Measurements from ENCODE around the gene LCN6.
"Not testable (repeated sequence)": the region's sequence is repeated elsewhere in the genome, so short reads cannot be mapped to it uniquely, and the experiment has no call there.

LCN6 gene

DNA sequence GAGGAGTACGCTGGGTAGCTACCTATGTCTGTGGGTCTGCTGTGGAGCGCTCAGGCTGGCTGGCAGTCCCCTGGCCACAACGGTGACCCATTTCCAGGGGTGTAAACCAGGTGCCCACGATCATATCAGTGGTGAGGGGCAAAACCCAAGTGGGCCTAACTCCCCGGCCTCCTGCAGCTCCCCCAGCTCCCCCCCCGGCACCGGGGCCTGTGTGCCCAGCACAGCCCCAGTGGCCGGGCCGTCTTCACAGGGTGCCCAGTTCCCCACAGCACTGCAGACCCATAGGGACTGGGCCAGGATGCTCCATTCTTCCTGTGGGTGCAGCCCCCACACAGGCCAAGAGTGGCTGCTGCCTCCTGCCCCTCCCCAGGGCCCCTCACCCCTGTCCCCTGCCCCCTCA, 10.7 kb upstream of the LCN6 start:
- FAIRE-seq: no peak

DNA sequence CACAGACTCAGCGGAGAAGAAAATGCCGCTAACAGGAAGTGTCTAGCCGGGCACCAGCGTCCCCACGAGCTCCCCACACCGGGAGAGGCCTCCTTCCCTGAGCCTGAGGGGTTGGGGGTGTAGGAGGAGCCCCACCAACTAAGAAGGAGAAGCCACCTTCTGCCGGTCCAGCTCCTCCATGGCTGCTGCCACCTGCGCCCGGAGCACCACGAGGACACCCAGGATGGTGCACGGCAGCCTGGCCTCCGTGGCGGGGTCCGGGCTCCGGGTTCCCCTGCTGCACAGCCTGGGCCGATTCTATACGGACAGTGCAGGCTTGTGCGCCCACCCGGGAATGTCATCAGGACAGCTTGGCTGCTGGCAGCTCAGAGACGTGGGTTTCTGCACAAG, 9.4 kb upstream of the LCN6 start:
- no peak for FAIRE-seq

DNA sequence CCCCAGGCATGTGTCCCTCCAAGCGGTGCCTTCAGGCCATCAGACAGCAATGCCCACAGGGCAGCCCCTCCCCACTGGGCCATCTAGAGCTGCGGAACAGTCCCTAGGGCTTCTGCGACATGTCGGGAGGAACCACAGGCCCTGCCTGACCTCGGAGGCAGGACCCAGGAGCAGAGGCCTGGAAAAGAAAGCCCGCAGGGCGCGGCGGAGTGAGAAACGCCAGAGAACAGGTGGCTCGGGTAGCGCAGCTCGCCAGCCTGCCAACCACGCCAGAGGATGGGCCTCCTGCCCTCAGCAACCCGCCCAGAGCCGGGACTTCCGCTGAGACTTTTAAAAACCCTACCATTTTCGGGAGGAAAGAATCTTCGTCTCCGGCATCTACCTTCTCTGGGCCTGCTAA, 9.0 kb upstream of the LCN6 start:
- no peak for FAIRE-seq

DNA sequence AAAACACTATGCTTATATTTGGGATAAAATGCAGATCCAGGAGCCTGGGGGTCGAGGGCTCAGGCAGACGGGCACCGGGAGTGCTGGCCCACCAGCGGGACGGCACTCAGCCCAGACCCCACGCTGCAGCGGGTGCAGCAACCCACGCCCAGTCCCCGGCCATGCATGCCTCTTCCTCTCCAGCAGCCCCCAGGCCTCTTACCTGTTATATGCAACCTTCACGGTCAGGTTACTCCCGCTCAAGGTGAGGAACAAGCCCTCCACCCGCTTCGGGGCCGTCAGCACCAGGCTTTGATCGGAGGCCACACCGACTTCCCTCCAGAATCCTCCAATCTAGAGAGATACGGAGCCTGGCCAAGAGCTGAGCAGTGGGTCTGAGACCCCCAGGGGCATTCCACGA, 8.5 kb upstream of the LCN6 start:
- no peak for FAIRE-seq

DNA sequence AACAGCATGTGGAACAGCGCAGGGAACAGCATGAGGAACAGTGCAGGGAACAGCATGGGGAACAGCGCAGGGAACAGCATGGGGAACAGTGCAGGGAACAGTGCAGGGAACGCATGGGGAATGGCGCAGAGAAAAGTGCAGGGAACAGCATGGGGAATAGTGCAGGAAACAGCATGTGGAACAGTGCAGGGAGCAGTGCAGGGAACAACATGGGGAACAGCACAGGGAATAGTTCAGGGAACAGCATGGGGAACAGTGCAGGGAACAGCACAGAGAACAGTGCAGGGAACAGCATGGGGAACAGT, 7.8 kb upstream of the LCN6 start:
- no peak for FAIRE-seq

DNA sequence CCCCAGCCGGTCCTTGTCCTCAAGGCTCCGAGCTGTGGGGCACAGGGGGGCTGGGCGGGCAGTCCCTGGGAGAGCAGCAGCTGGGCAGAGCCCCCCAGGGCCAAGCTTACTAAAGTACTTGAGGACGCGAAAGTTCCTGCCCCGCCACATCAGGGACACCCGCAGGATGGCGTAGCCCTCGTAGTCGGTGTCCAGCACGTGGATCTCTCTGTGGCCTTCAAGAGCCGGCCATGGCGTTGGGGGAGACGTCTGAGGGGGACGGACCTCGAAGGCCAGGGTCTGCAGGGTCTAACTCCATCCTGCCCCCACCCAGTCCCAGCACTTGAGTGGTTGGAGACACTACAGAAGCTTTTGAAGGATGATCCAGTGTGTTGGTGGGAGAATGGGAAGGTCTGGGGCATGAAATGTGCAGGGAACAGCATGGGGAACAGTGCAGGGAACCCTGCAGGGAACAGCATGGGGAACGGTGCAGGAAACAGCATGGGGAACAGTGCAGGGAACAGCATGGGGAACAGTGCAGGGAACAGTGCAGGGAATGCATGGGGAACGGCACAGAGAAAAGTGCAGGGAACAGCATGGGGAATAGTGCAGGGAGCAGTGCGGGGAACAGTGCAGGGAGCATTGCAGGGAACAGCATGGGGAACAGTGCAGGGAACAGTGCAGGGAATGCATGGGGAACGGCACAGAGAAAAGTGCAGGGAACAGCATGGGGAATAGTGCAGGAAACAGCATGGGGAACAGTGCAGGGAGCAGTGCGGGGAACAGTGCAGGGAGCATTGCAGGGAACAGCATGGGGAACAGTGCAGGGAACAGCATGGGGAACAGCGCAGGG, 7.2 kb upstream of the LCN6 start:
- not testable (repeated sequence) for FAIRE-seq

DNA sequence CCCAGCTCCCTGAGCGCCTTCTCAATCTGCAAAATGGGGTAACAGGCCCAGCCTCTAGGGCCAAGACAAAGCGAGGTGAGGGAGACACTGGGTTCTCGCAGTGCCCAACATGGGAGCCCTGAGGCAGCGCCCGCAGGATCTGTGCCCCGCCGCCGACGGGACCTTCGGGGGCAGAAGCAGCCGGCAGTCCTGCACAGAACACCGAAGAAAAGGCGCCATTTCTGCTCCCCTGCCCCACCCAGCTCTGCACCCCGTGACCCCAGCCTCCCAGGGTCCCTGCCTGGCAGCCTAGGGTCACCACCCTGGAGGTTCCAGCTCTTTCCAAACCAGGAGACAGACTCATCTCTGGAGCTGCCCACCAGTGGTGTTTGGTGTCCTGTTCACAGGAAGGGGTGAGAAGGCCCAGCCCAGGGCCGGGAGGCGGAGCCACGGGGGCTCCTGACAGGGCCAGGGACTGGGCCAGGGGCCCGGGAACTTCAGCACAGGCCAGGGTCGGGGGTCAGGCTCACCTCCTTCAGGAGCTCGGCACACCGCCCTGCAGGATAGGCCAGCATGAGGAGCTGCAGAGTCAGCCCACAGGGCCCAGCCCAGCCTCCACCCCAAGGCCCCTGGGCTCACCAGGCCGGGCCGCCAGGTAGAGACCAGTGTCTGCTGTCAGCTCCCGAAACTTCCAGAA, 6.4 kb upstream of the LCN6 start:
- no peak for FAIRE-seq

DNA sequence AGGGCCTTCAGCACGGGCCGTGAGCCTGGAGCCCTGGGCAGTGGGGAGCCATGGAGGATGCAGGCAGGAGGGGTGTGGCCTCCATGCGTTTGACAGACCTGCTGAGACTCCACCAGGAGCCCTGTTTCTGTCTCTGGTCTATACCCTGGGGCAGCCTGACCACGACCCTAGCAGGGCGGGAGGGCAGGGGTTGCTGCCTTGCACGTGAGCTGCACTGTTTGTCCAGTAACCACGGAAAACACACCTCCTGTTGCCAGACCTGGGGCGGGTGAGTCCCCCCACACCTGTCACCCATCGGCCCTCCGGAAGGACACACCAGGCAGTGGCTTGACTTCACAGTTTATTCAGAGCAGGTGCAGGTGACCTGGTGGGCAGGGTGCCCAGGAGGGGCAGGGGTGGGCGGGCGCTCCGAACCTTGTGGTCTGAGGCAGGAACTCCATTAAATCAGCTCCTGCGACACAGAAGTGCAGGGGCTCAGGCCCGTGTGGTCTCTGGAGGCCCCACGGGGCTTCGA, 5.8 kb upstream of the LCN6 start:
- no peak for FAIRE-seq

DNA sequence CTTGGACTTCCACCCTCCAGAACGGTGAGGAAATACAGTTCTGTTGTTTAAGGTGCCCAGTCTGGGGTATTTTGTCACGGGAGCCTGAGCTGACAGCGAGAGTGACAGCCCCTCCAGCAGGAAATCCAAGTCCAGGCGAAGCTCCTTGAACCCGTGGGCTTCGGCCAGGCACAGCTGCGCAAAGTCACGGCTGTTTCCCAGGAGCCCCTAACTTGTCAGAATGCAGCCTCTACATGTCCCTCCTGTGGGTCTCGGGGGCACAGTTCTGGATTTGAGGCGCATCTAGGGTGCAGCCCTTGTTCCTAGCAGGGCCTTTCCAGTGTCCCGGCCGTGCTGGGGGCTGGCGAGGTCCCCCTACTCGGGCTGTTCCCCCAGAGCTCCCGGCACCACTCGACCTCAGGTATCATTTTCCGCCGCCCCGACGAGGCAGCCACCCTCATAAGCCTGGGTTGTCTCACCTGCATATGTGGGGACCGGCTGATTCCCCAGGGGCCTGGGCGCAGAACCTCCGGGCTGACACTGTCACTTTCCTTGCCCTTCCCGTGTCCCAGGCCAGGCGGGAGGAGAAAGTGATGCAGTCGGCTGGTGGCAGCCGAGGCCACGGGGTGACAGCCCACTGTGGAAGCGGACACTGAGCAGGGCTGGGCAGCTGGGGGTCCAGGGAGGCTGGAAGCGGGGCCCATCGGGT, 5.2 kb upstream of the LCN6 start:
- FAIRE-seq: no peak

DNA sequence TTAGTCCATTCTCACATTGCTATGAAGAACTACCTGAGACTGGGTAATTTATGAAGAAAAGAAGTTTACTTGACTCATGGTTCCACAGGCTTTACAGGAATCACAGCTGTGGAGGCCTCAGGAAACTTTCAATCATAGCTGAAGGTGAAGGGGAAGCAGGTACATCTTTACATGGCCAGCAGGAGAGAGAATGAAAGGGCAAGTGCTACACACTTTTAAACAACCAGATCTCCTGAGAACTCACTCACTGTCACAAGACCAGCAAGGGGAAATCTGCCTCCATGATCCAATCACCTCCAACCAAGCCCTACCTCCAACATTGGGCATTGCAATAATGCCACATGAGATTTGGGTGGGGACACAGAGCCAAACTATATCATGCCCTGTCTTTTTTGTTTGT, 3.5 kb upstream of the LCN6 start:
- no peak for FAIRE-seq

DNA sequence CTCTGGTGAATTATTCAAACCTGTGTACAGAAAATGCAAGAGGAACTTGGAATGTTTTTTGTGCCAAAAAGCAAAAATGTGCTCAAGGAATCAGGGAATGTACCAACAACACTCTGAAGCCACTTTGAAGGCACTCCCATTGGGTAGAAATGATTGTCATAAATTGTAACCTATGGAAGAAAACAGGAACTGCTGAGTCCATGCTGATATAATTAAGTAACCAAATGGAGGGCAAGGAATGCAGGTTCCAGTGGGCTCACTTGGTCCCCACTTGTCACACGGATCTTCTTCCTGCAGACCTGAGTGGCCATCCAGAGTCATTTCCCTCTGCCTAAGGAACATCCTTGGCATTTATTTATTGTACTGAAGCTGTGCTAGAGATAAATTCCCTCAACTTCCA, 2.9 kb upstream of the LCN6 start:
- FAIRE-seq: no peak

DNA sequence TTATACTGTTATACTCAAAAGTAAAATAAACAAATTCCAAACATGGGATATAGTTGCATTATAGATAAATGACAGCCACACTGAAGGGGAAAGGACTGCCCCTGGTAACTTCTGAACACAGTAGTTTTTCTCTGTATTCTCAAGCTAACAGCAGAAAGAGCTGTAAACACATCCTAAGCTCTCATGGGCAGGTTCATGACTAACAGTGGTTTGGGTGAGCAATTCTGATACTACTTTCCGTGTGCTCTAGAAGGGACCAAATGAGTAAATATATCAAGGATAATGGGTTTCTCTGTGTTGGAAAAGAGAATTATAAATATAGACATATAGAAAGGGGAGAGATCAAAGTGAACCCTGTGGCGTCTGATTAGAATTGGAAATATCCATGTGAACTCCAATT, 2.2 kb upstream of the LCN6 start:
- no peak for FAIRE-seq

DNA sequence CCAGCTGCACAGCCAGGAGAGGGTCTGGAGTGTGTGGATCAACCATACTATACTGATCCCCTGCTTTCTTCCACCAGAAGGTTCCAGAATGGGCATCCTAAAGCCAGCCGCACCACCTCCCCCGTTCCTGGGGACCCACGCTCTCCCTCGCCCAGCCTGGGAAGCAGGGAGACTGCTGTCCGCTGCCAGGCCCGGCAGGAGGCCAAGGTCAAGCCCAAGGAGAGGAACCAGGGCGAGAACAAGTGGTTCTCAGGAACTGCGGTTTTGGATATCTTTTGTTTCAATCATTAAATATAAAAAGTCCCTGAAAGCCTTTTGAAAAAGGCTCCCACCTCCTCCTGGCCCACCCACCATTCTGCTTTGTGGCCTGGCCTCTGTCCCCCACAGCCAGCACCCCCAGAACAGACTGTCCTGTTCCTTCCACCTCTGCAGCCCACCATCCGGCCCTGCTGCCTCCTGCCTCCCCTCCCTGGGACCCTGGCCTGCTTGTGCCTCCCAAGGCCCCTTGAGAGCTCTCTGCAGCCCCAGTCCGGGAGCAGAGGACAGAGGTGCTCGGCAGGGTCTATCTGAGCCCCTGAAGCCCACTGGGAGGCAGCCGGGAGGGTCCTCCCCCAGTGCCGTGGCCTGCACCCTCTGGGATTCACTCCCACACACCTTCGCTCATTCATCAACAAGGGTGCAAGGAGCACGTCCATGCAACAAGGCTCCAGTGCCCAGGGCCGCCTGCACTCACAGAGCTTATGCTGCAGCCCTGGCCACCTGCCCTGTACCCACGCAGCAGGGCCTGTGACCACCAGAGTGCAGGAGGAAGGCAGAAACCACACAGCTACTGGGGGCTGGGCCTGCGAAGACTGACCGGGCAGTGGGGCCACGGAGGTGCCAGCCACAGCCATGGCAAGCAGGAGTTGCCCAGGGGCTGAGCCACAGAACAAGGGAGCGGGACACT, 614 bp upstream of the LCN6 start:
- FAIRE-seq: no peak

DNA sequence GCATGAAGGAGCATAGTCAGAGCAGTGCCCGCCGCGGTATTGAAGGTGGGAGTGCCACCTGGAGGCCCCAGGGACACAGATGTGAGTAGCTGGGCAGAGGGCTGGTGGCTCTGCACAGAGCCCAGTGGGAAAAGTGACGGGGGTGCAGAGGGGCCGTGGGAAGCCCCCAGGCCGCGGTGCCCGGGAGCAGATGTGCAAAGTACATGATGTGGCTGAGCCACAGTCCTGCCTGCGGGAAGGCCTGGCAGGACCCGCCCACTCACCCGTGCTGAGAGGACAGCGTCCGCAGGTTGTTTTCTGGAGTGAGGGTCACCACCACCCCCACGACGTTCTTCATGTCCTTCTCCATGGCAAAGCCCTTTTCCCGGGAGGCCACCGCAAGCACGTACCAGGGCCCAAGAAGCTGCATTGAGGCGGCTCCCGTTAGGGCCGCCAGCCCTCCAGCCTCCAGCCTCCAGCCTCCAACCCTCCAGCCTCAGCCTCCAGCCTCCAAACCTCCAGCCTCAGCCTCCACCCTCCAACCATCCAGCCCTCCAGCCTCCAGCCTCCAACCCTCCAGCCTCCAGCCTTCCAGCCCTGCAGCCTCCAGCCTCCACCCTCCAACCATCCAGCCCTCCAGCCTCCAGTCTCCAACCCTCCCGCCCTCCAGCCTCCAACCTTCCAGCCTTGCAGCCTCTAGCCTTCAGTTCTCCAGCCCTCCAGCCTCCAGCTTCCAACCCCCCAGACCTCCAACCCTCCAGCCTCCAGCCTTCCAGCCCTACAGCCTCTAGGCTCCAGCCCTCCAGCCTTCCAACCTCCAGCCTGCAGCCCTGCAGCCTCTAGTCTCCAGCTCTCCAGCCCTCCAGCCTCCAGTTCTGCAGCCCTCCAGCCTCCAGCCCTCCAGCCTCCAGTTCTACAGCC, 914 bp downstream of the LCN6 start:
- no peak for FAIRE-seq

DNA sequence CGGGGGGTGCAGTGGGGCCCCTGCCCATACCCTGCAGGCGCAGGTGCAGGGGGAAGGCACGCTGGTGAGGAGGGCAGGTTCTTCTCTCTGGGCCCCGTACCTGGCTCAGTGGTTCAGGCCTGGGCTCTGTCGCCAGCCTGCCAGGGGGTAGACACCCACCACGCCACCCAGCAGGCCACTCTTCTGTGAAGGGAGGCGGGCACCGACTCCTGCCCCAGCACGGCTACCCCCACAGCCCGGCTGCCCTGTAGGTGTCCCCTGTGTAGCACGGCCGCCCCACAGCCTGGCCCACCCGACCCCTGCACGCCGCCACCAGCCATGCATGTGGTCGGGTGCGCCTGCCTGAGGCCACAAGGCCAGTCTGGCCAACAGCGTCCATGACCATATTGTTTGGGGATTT, 1.7 kb downstream of the LCN6 start:
- FAIRE-seq: no peak

DNA sequence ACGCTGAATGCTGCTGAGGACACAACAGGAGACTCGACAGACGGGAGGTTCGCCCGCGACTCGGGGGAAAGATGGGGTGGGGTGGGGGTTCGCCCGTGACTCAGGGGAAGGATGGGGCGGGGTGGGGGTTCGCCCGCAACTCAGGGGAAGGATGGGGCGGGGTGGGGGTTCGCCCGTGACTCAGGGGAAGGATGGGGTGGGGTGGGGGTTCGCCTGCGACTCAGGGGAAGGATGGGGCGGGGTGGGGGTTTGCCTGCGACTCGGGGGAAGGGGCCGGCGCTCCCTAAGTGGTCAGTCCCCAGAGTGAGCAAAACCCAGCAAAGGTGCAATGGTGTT, 2.2 kb downstream of the LCN6 start:
- no peak for FAIRE-seq

DNA sequence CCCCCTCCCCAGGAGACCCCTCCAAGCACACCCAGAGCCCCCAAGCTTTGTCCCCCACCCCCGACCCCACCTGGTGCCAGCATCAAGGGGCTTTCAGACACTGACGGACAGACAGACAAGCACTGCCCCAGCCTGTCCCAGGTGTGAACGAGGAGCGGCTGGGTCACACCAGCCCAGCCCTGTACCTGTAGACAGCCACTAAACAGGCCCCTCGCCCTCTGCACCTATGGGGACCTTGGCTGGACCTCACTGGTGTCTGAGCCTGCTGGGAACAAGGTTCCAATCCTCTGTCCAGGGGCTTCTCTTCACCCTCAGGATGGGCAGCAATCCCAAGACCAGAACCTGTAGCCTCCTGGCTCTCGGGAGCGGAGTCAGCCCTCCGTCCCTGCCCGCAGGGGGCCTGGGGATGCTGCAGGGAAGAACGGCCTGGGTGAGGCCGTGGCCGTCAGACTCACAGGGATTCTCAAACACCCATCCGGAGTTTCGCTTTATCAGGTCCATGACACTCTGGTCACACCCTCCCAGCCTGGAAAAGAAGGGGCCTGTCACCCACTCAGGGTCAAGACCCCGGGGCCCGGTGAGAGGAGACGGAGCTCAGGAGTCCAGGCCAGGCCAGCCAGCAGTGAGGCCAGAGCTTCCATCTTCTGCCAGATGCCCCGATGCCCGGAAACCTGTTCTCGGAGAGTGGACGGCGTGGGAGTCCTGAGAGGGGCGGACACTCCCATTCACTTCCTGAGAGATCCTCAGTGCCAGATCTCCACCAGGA, 2.8 kb downstream of the LCN6 start:
- no peak for FAIRE-seq

DNA sequence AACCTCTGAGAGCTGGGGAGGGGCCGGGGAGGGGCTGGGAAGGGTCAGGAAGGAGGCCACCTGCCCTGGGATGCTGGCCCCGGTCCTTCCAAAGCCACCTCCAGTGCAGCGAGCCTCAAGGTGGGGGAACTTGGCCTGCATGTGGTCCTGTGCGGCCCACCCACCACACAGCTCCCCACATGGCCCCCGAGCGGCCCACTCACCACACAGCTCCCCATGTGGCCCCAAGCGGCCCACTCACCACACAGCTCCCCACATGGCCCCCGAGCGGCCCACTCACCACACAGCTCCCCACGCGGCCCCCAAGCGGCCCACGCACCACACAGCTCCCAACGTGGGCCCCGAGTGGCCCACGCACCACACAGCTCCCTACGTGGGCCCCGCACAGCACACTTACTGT, 3.6 kb downstream of the LCN6 start:
- no peak for FAIRE-seq

DNA sequence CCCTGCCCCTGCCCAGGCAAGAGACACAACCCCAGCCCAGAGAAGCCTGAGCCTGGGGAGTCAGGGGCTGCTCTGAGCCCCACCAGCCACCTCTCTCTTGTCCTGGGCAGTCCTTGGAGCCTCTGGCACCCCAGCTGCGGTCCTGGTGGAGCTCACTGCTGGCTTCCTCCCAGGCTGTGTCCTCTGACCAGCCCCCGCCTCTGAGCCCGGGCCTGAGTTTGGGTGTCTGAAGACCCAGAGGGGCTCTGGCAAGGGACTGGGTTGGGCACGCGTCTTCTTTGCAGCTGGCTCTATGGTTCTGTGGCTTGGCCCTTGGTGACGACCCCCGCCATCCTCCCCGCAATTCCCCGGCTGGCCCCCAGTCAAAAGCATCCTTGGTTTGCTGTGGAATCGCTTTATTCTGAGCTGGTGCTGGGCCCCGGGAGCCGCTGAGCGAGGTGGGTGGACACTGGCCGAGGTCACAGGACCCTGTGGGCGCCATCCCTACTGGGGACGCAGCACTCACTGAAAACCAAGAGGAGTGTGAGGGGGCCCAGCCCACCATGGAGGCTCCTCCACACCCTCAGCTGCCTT, 4.6 kb downstream of the LCN6 start:
- no peak for FAIRE-seq

DNA sequence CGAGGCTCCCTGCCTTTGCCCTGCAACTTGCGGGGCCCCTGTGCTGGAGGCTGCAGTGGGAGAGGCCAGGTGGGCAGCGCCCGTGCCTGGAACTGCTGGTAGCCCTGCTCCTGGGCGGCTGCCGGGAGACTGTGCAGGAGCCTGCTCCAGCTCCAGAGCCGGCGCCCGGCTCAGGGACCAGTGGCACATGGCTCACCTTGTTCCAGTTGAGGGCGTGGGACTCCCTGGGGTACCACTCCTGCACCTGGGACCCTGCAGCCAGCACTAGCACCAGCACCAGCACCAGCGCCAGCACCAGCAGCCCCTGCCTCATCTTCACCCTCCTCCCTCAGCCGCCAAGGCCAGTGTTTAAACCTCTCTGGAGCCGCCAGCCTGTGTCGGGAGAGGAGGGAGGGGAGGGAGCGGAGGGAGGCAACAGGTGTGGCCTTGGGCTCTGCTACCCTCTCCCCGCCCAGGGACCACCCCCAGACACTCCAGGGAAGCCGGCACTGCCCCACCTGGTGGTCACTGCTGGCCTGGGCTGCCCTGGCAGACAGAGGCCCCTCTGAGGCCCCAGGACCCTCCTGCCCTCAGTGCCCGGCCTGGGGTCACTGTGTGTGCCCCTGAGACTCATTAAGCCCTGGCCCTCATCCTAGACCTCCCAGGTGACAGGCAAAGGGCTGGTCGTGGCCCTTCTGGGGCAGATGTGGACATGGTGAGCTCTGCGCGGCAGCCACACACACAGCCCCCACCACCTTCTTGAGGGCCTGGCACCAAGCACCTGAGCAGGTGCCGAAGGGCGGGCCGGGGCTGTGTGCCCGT, 5.5 kb downstream of the LCN6 start, which contains the start of gene LCN10:
TSS of gene LCN10 (minus strand) at position 350 of the 801 bp plus-strand sequence. CDS start at position 313, 37 bp downstream.
- no peak for FAIRE-seq
